Mesothelial cell of epicardium (in vitro differentiated cells): ENCODE results near the gene TRMT1. TPM values are rescaled to one million over a fixed set of nuclear protein-coding genes. Genes with fewer than 3 reads are reported as not detected.

Source experiments
- DNase-seq, 2 experiments: peaks; one replicate each; pipeline ENCODE4 v3.0.0; 2021; ENCODE audit warnings: low spot score in 2 of 2; ENCODE audit not compliant: unreplicated experiment in 2 of 2
- H3K27ac Mint-ChIP-seq: 2 replicates; pipeline ENCODE4 v1.8.0; 2021; ENCODE audit warnings: mixed read lengths
- H3K27me3 Mint-ChIP-seq: 2 replicates; pipeline ENCODE4 v1.8.0; 2021; ENCODE audit warnings: low read depth, mixed read lengths
- H3K36me3 Mint-ChIP-seq: 2 replicates; pipeline ENCODE4 v1.8.0; 2021; ENCODE audit warnings: mixed read lengths
- H3K4me1 Mint-ChIP-seq: 2 replicates; pipeline ENCODE4 v1.8.0; 2021; ENCODE audit warnings: mixed read lengths
- H3K4me3 Mint-ChIP-seq: 2 replicates; pipeline ENCODE4 v1.8.0; 2021; ENCODE audit warnings: mild to moderate bottlenecking, moderate library complexity, mixed read lengths
- H3K9me3 Mint-ChIP-seq: 2 replicates; pipeline ENCODE4 v1.8.0; 2021; ENCODE audit warnings: mixed read lengths
- total RNA-seq: library from RNA; stranded (reverse); gene quantifications from 3 replicates; pipeline ENCODE4 v1.2.1, GENCODE V29; 2021
- TF ChIP-seq, protein P1 (sequence below): fragments of 200-600 bp; sonication (generic); IDR thresholded peaks from one replicate; pipeline ENCODE4 v1.5.0; 2021; ENCODE audit warnings: antibody characterized with exemption; ENCODE audit not compliant: unreplicated experiment

TRMT1 gene
- total RNA-seq, 1 donor from 2014 or later = 57.0 TPM

DNA sequence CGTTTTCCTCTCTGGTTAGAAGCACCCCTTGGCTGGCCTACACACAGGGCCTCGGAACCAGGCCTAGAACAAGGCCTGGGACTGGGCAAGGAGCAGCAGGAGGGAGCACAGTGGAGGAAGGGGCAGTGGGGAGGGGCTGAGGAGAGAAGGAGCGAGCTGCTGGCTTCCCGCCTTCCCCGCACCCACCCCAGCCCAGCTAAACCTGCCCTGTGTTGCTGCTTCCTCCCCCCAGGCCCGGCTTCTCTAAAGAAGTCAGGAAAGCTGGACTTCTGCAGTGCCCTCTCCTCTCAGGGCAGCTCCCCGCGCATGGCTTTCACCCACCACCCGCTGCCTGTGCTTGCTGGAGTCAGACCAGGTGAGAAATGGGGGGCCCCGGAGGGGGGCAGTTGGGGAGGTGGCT, 38.2 kb downstream of the TRMT1 start:
- no peak for DNase-seq
- Mint-ChIP-seq H3K4me3 (no peak overlapping the region), H3K27ac (peak overlapping the region; percentile 67), H3K36me3 (peaks cover 14% of the 10 kb centered on the region), H3K9me3 (no peaks in the 10 kb centered on the region), H3K4me1 (peaks cover 44% of the 10 kb centered on the region), H3K27me3 (peaks cover 26% of the 10 kb centered on the region)
- TF ChIP-seq, protein P1, sequence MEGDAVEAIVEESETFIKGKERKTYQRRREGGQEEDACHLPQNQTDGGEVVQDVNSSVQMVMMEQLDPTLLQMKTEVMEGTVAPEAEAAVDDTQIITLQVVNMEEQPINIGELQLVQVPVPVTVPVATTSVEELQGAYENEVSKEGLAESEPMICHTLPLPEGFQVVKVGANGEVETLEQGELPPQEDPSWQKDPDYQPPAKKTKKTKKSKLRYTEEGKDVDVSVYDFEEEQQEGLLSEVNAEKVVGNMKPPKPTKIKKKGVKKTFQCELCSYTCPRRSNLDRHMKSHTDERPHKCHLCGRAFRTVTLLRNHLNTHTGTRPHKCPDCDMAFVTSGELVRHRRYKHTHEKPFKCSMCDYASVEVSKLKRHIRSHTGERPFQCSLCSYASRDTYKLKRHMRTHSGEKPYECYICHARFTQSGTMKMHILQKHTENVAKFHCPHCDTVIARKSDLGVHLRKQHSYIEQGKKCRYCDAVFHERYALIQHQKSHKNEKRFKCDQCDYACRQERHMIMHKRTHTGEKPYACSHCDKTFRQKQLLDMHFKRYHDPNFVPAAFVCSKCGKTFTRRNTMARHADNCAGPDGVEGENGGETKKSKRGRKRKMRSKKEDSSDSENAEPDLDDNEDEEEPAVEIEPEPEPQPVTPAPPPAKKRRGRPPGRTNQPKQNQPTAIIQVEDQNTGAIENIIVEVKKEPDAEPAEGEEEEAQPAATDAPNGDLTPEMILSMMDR = no peak

DNA sequence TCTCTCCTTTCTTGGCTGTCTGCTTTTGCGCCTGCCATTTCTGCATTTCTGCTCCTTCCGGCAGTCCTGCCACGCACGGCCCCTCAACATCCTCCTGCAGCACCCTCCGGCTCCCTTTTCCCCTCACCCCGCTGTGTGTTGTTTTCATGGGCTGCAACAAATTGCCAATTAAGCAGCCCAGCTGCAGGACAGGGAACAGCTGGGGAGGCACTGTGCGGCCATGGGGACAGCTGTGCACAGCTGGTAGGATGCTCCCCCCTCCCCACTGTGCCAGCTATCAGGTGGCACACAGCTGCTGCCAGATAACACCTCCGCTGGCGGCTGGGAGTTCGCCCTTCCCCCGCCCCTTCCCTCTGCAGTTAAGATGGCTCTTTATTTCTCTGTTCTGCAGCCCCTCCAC, 39.3 kb downstream of the TRMT1 start:
- Mint-ChIP-seq H3K4me3 (no peak overlapping the region), H3K36me3 (peaks cover 12% of the 10 kb centered on the region), H3K27me3 (peaks cover 32% of the 10 kb centered on the region), H3K4me1 (peaks cover 35% of the 10 kb centered on the region), H3K27ac (peak overlapping the region; percentile 75), H3K9me3 (no peaks in the 10 kb centered on the region)
- TF ChIP-seq, protein P1 = no peak
- no peak for DNase-seq

DNA sequence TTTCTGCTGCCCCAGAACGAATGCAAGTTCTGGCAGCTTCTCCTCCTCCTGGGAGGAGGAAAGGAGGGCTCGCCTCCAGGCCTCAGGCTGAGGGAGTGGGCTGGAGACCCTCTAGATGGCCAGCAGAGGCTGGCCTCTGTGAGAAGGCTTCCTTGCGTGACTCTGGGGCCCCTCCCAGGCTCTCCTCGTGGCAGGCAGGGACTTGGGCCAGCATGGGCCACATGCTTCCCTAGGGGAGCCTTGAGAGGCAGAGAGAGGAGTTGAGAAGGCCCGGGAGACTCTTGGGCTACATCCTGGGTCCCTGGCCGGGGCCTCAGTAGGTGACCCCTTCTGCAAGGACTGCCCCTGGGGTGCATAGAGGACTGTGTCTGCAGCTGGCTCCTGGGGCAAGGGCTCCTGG, 39.8 kb downstream of the TRMT1 start:
- Mint-ChIP-seq H3K9me3 (no peaks in the 10 kb centered on the region), H3K27me3 (peaks cover 33% of the 10 kb centered on the region), H3K4me1 (peaks cover 35% of the 10 kb centered on the region), H3K4me3 (no peak overlapping the region), H3K36me3 (peaks cover 12% of the 10 kb centered on the region), H3K27ac (peak overlapping the region; percentile 25)
- no peak for DNase-seq
- TF ChIP-seq, protein P1 = no peak

DNA sequence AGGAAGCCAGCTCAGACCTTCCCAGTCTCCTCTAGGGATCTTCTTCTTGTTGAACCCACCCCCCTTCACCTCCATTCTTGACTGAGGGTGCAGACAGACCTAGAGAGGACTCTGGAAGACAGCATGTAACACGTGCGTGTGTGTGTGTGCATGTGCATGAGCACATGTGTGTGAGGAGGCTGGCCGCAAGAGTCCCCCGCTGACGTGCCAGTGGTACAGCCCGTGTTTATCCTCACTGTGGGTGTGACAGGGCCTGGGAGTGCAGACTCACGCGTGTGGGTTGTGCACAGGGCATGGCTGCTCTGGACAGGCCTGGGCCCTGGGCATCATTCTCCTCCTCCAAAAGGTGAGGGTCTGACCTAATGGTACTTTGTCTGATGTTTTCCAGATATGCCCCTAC, 40.2 kb downstream of the TRMT1 start:
- TF ChIP-seq, protein P1 = no peak
- Mint-ChIP-seq H3K36me3 (peaks cover 12% of the 10 kb centered on the region), H3K27me3 (peaks cover 29% of the 10 kb centered on the region), H3K4me1 (peaks cover 35% of the 10 kb centered on the region), H3K27ac (peak overlapping the region; percentile 25), H3K4me3 (no peak overlapping the region), H3K9me3 (no peaks in the 10 kb centered on the region)
- no peak for DNase-seq

DNA sequence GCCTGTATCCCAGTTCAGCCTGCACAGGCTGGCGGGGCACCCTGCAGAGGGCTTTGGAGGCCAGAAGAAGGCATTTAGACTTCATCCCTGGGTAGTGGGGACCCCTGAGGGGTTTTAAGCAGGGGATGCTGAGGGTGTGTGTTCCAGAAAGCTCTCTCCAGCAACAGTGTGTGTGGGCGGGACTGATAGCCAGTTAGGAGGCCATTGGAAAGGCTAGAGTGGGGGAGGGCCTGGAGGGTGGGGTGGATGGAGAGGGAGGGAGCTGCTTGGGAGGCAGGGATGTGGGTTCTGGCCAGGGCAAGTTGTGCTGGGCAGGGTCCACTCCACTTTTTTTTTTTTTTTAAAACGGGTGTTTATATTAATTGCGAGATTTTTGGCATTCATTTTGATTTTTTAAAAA, 42.2 kb downstream of the TRMT1 start:
- H3K4me3 Mint-ChIP-seq = no peak overlapping the region
- H3K4me1 Mint-ChIP-seq = peaks cover 33% of the 10 kb centered on the region
- H3K36me3 Mint-ChIP-seq = peaks cover 12% of the 10 kb centered on the region
- no peak overlapping the region for H3K27ac Mint-ChIP-seq
- H3K27me3 Mint-ChIP-seq = peaks cover 45% of the 10 kb centered on the region
- no peak for DNase-seq
- H3K9me3 Mint-ChIP-seq = no peaks in the 10 kb centered on the region
- TF ChIP-seq, protein P1 = no peak

DNA sequence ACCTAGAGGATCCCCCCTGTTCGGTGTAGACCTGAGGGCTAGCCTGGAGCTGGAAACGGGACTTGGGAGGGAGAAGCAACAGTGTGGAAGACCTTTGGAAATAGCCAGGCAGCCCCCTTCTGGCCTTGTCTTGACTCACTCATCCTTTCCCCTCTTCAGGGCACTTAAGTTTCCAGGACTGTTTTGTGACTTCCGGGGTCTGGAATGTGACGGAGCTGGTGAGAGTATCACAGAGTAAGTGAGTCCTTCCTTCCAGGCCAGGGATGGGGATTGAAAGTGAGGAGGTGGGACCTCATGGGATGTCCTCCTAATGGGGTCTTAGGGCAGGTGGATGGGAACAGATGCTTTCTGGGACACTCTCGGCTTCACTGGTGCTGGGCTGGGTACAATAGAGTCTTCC, 43.3 kb downstream of the TRMT1 start:
- peaks cover 55% of the 10 kb centered on the region for H3K27me3 Mint-ChIP-seq
- no peak overlapping the region for H3K27ac Mint-ChIP-seq

More for the DNA sequence above, 43.3 kb downstream of the TRMT1 start:
- Mint-ChIP-seq H3K36me3 (peaks cover 10% of the 10 kb centered on the region), H3K4me1 (peaks cover 36% of the 10 kb centered on the region), H3K4me3 (no peak overlapping the region), H3K9me3 (no peaks in the 10 kb centered on the region)
- TF ChIP-seq, protein P1 = no peak
- DNase-seq = no peak
